HepG2 (cell line): ENCODE measurements around the gene SC5D. TPM values are rescaled to one million over a fixed set of nuclear protein-coding genes. Genes with fewer than 3 reads are reported as not detected.

Experiments
- ATAC-seq: fragments of 200-7000 bp; cut with Tn5 transposase; 3 replicates; pipeline ENCODE4 v1.9.1; 2020; ENCODE audit warnings: mild to moderate bottlenecking, moderate library complexity
- BruUV-seq: library from RNA; stranded (reverse); fragments of 400-500 nt; replicated peaks from 2 replicates; lab custom pipeline; 2021; lab: Mats Ljungman, UMichigan
- CTCF ChIA-PET: fragments of 300-600 bp; formaldehyde crosslinking; extraction: SDS; loops from one replicate; lab custom pipeline; 2021; ENCODE audit warnings: low total read pairs, inconsistent platforms, low intra/inter-chr PET ratio; lab: Yijun Ruan, JAX
- POLR2A ChIA-PET: fragments of 350-600 bp; sonication (Branson Sonifier 250); formaldehyde crosslinking; loops from one replicate; lab custom pipeline; 2020; ENCODE audit warnings: antibody characterized with exemption, inconsistent platforms; lab: Yijun Ruan, JAX
- DNase-seq: peaks from one replicate; pipeline ENCODE4 v3.0.0-alpha.2; 2015; ENCODE audit warnings: low spot score
- FAIRE-seq: peaks from 3 replicates; lab custom pipeline; 2011; peaks lifted over from hg19 to GRCh38; lab: Jason Lieb, UNC
- H2AFZ ChIP-seq: one replicate; pipeline ENCODE4 v1.6.1; 2011; ENCODE audit warnings: low read length, inconsistent platforms
- H3K27ac ChIP-seq: fragments of 300-600 bp; 3 replicates; pipeline ENCODE4 v1.8.0; 2011; ENCODE audit warnings: mixed run types, mild to moderate bottlenecking, mixed read lengths, low read length, inconsistent platforms; ENCODE audit not compliant: insufficient read depth; ENCODE audit errors: extremely low read length
- H3K27me3 ChIP-seq, 2 experiments: fragments of 200-600 bp in 1 of 2; 2 replicates in 1 of 2; 3 replicates in 1 of 2; pipeline versions ENCODE4 v1.6.0 to v1.8.0; 2011; ENCODE audit warnings: low read length in 2 of 2, mild to moderate bottlenecking in 2 of 2, moderate library complexity in 2 of 2, inconsistent platforms in 1 of 2; ENCODE audit not compliant: insufficient read depth in 2 of 2, control insufficient read depth in 1 of 2
- H3K36me3 ChIP-seq, 2 experiments: fragments of 200-600 bp in 1 of 2; replicated peaks in 1 of 2; 2 replicates in 1 of 2; 3 replicates in 1 of 2; pipeline versions ENCODE4 v1.5.1 to v1.8.0; 2011; ENCODE audit warnings: low read length in 2 of 2, inconsistent platforms in 1 of 2; ENCODE audit not compliant: insufficient read depth in 2 of 2, control insufficient read depth in 1 of 2
- H3K4me1 ChIP-seq: 2 replicates; pipeline ENCODE4 v1.5.1; 2012; ENCODE audit warnings: low read length, inconsistent platforms; ENCODE audit not compliant: insufficient read depth
- H3K4me2 ChIP-seq: 2 replicates; pipeline ENCODE4 v1.6.0; 2011; ENCODE audit warnings: low read depth, low read length, inconsistent platforms
- H3K4me3 ChIP-seq, 3 experiments: fragments of 200-600 bp in 1 of 3; sonication (generic), shearing (Covaris generic) in 1 of 3; replicated peaks in 1 of 3; 2 replicates each; pipeline ENCODE4 v1.5.1; 2011 to 2016; ENCODE audit warnings: low read length in 3 of 3, inconsistent platforms in 2 of 3, low read depth in 2 of 3, mild to moderate bottlenecking in 2 of 3, control low read depth in 1 of 3, mixed read lengths in 1 of 3; ENCODE audit not compliant: insufficient read depth in 1 of 3
- H3K79me2 ChIP-seq: one replicate; pipeline ENCODE4 v1.6.1; 2011; ENCODE audit warnings: low read length, inconsistent platforms; ENCODE audit not compliant: insufficient read depth
- H3K9ac ChIP-seq: 2 replicates; pipeline ENCODE4 v1.6.0; 2011; ENCODE audit warnings: mild to moderate bottlenecking, low read depth, low read length, inconsistent platforms; ENCODE audit not compliant: insufficient read depth
- H3K9me3 ChIP-seq: 2 replicates; pipeline ENCODE4 v1.5.1; 2012; ENCODE audit warnings: mild to moderate bottlenecking, low read length
- H4K20me1 ChIP-seq: 2 replicates; pipeline ENCODE4 v1.6.0; 2011; ENCODE audit warnings: inconsistent platforms, mild to moderate bottlenecking, low read length, moderate library complexity; ENCODE audit not compliant: insufficient read depth
- CBX2 ChIP-seq, 2 experiments: fragments of 200-600 bp in 1 of 2; sonication (generic); formaldehyde crosslinking in 1 of 2; IDR thresholded peaks; 2 replicates each; pipeline versions ENCODE4 v1.7.0 to v1.8.1; 2018 to 2022; ENCODE audit warnings: low read depth in 2 of 2, low read length in 1 of 2, mild to moderate bottlenecking in 1 of 2, missing genetic modification reagents in 1 of 2
- ELF3 ChIP-seq: IDR thresholded peaks from 2 replicates; pipeline ENCODE4 v1.6.1; 2016; ENCODE audit warnings: missing genetic modification reagents, missing compliant biosample characterization
- GABPB1 ChIP-seq: IDR thresholded peaks from 2 replicates; pipeline ENCODE4 v1.6.1; 2016; ENCODE audit warnings: mild to moderate bottlenecking, missing genetic modification reagents, moderate library complexity, missing compliant biosample characterization
- HNRNPH1 ChIP-seq: fragments of 200-400 bp; formaldehyde crosslinking; optimal IDR thresholded peaks from 2 replicates; pipeline ENCODE3; 2017; ENCODE audit warnings: mild to moderate bottlenecking, low read depth, low read length
- HOXA7 ChIP-seq: sonication (generic); formaldehyde crosslinking; IDR thresholded peaks from 2 replicates; pipeline ENCODE4 v1.8.1; 2022; ENCODE audit warnings: mild to moderate bottlenecking, missing genetic modification reagents, moderate library complexity
- HOXD1 ChIP-seq: sonication (generic); formaldehyde crosslinking; IDR thresholded peaks from 2 replicates; pipeline ENCODE4 v1.5.0; 2020; ENCODE audit warnings: missing genetic modification reagents
- ISL2 ChIP-seq: sonication (generic); formaldehyde crosslinking; IDR thresholded peaks from 2 replicates; pipeline ENCODE4 v1.5.0; 2020; ENCODE audit warnings: missing genetic modification reagents
- NR2F6 ChIP-seq, 2 experiments: IDR thresholded peaks; 2 replicates each; pipeline ENCODE4 v1.6.1; 2016; ENCODE audit warnings: antibody characterized with exemption in 1 of 2, mild to moderate bottlenecking in 1 of 2
- SP140L ChIP-seq: sonication (generic); formaldehyde crosslinking; IDR thresholded peaks from 2 replicates; pipeline ENCODE4 v1.4.0; 2020; ENCODE audit warnings: missing genetic modification reagents, borderline replicate concordance
- SRSF4 ChIP-seq: fragments of 200-400 bp; formaldehyde crosslinking; IDR thresholded peaks from one replicate; pipeline ENCODE4 v1.6.1; 2018; ENCODE audit warnings: mild to moderate bottlenecking, low read depth, low read length, moderate library complexity; ENCODE audit not compliant: poor library complexity, severe bottlenecking
- ZNF180 ChIP-seq: sonication (generic); formaldehyde crosslinking; IDR thresholded peaks from 2 replicates; pipeline ENCODE4 v1.4.0; 2020; ENCODE audit warnings: low read depth, missing genetic modification reagents, borderline replicate concordance
- ZNF7 ChIP-seq: IDR thresholded peaks from 2 replicates; pipeline ENCODE4 v1.6.1; 2016; ENCODE audit warnings: missing biosample characterization, missing genetic modification reagents
- ZNF816 ChIP-seq: sonication (generic); formaldehyde crosslinking; IDR thresholded peaks from 2 replicates; pipeline ENCODE4 v1.8.0; 2022; ENCODE audit warnings: missing genetic modification reagents, mild to moderate bottlenecking, borderline replicate concordance
- ZSCAN29 ChIP-seq: sonication (generic); formaldehyde crosslinking; conservative IDR thresholded peaks from 2 replicates; pipeline ENCODE4 v1.4.0; 2020; ENCODE audit warnings: mild to moderate bottlenecking, missing genetic modification reagents
- WGBS: methylation state at CpG from one replicate; pipeline ENCODE4 v1.1.6; 2017; ENCODE audit warnings: low lambda C conversion rate; 5-methylcytosine and 5-hydroxymethylcytosine counted together
- in situ Hi-C: cut with HindIII; loops from 2 replicates; pipeline ENCODE4 v1.10.0; 2017; ENCODE audit warnings: low pct_unique_long_range_greater_than_20kb; ENCODE audit not compliant: extremely low pct_ligation_motif_present
- intact Hi-C: fragments of 100-400 bp; cut with micrococcal nuclease; formaldehyde crosslinking; loops from one replicate; pipeline ENCODE4 v1.10.0; 2022; ENCODE audit not compliant: unreplicated experiment
- polyA plus RNA-seq, 8 experiments: library from polyadenylated mRNA; depleted of rRNA in 3 of 8; stranded (reverse) in 7 of 8; unstranded in 1 of 8; fragments of >200 nt; fragmentation: Illumina TruSeq in 4 of 8; extraction: Trizol in 4 of 8; gene quantifications; 2 replicates each; pipeline versions ENCODE4 v1.2.1 to v1.2.3, GENCODE V29; 2011 to 2016; ENCODE audit warnings: low read depth in 4 of 8, missing spikeins in 1 of 8, mixed read lengths in 1 of 8; ENCODE audit not compliant: insufficient read depth in 1 of 8
- total RNA-seq, 5 experiments: library from RNA; depleted of rRNA; stranded (reverse); fragments of >200 nt; fragmentation: Illumina TruSeq; extraction: Trizol; gene quantifications; 2 replicates each; pipeline ENCODE4 v1.2.3, GENCODE V29; 2016; ENCODE audit warnings: low read depth in 1 of 5
- TF ChIP-seq, protein P1 (sequence below): sonication (generic); formaldehyde crosslinking; IDR thresholded peaks from 2 replicates; pipeline ENCODE4 v1.5.0; 2020; ENCODE audit warnings: missing genetic modification reagents
- TF ChIP-seq, protein P2 (sequence below): sonication (generic); formaldehyde crosslinking; IDR thresholded peaks from 2 replicates; pipeline ENCODE4 v1.9.0; 2021; ENCODE audit warnings: missing genetic modification reagents, borderline replicate concordance

The SC5D gene
- total and polyA plus RNA-seq, 2 of the 13 experiments (the other 11 are each of a cell fraction or from before 2014, with no cell fraction given), result 84.4 to 155 TPM

- H4K20me1 ChIP-seq, result no peaks in the 10 kb centered on the region
- H3K4me3 ChIP-seq, result no peak overlapping the region
- WGBS, result 44% methylated on average over 6 of the region's 6 CpGs
- no peak overlapping the region for H3K27ac ChIP-seq
- H3K4me2 ChIP-seq, result no peak overlapping the region
- in situ Hi-C loops, result no loop called here
- H2AFZ ChIP-seq, result no peak overlapping the region
- no peak overlapping the region for H3K9ac ChIP-seq
- no peaks in the 10 kb centered on the region for H3K79me2 ChIP-seq
- FAIRE-seq (no peak), DNase-seq (no peak), ATAC-seq (no peak)
- ChIA-PET CTCF (no interaction called here), POLR2A (no interaction called here)
- no peaks in the 10 kb centered on the region for H3K4me1 ChIP-seq
- BruUV-seq, result no TSS peak
- TF ChIP-seq SP140L (CRISPR knock-in tag) (no peak), CBX2 (IDR thresholded peaks at IDR 0.05; ENCODE audit: low read depth, low read length) (no peak), CBX2 (CRISPR knock-in tag; IDR thresholded peaks at IDR 0.05; ENCODE audit: low read depth) (no peak), ZNF7 (no peak), SRSF4 (no peak), ZNF180 (CRISPR knock-in tag) (no peak), GABPB1 (CRISPR knock-in tag) (no peak)
- TF ChIP-seq, protein P1, sequence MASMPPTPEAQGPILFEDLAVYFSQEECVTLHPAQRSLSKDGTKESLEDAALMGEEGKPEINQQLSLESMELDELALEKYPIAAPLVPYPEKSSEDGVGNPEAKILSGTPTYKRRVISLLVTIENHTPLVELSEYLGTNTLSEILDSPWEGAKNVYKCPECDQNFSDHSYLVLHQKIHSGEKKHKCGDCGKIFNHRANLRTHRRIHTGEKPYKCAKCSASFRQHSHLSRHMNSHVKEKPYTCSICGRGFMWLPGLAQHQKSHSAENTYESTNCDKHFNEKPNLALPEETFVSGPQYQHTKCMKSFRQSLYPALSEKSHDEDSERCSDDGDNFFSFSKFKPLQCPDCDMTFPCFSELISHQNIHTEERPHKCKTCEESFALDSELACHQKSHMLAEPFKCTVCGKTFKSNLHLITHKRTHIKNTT (CRISPR knock-in tag), result no peak
- no peaks in the 10 kb centered on the region for H3K36me3 ChIP-seq
- H3K27me3 ChIP-seq, result no peaks in the 10 kb centered on the region; a peak in 1 of 5 replicates
- intact Hi-C loops, result no loop called here
- H3K9me3 ChIP-seq, result no peaks in the 10 kb centered on the region
These were observed 30.6 kb downstream of the SC5D start for GRCh38 chr11:121323046-121323607.

DNA sequence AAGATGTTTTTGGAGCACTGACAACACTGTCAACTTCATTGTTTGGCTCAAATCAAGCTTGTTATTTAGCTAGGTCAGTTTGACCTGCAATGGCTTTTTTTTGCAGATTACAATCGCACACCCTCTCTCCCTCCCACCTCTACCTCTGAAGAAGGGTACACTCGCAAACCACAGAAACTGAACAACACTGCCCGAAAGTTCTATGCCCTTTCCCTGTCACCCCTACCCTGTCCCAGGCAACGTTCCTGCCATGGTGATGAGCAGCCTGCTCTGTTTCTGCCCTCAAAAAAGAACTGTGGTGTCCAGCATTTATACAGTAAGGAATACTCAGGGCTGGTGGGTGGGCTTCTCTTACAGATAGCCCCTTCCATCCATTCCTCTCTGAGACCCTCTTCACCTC, 33.7 kb downstream of the SC5D start:
- Histone ChIP-seq H3K27me3 (no peaks in the 10 kb centered on the region), H3K9ac (no peak overlapping the region), H3K27ac (no peak overlapping the region), H4K20me1 (no peaks in the 10 kb centered on the region), H3K4me3 (no peak overlapping the region), H3K9me3 (no peaks in the 10 kb centered on the region), H3K4me1 (peaks cover 13% of the 10 kb centered on the region), H2AFZ (no peak overlapping the region), H3K4me2 (no peak overlapping the region), H3K79me2 (no peaks in the 10 kb centered on the region), H3K36me3 (no peaks in the 10 kb centered on the region)
- ATAC-seq, result no peak
- in situ Hi-C loops (no loop called here), intact Hi-C loops (no loop called here)
- ChIA-PET CTCF (no interaction called here), POLR2A (no interaction called here)
- no peak for FAIRE-seq
- no TSS peak for BruUV-seq
- whole genome bisulfite sequencing, result 2% methylated on average over 4 of the region's 4 CpGs
- DNase-seq, result no peak
- no peak for TF ChIP-seq HNRNPH1
- TF ChIP-seq, protein P2, sequence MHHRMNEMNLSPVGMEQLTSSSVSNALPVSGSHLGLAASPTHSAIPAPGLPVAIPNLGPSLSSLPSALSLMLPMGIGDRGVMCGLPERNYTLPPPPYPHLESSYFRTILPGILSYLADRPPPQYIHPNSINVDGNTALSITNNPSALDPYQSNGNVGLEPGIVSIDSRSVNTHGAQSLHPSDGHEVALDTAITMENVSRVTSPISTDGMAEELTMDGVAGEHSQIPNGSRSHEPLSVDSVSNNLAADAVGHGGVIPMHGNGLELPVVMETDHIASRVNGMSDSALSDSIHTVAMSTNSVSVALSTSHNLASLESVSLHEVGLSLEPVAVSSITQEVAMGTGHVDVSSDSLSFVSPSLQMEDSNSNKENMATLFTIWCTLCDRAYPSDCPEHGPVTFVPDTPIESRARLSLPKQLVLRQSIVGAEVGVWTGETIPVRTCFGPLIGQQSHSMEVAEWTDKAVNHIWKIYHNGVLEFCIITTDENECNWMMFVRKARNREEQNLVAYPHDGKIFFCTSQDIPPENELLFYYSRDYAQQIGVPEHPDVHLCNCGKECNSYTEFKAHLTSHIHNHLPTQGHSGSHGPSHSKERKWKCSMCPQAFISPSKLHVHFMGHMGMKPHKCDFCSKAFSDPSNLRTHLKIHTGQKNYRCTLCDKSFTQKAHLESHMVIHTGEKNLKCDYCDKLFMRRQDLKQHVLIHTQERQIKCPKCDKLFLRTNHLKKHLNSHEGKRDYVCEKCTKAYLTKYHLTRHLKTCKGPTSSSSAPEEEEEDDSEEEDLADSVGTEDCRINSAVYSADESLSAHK (CRISPR knock-in tag), result no peak
- no peak for TF ChIP-seq NR2F6 (IDR thresholded peaks at IDR 0.05)
- no peak for TF ChIP-seq NR2F6 (CRISPR knock-in tag; IDR thresholded peaks at IDR 0.05)
- no peak for TF ChIP-seq ELF3 (CRISPR knock-in tag)
- no peak for TF ChIP-seq HOXA7
- no peak for TF ChIP-seq HOXD1 (CRISPR knock-in tag)
- no peak for TF ChIP-seq ZNF816 (CRISPR knock-in tag)
- TF ChIP-seq ZSCAN29 (CRISPR knock-in tag), result no peak
- TF ChIP-seq ISL2 (CRISPR knock-in tag), result no peak
